Psoas muscle (tissue), 8 donors: Measurements from ENCODE around the gene BAHCC1. TPM values are rescaled to one million over a fixed set of nuclear protein-coding genes. Genes with fewer than 3 reads are reported as not detected.
A peak's percentile ranks its signal among the peaks of the same experiment; 100 is the strongest.

Experiments used
- ATAC-seq, 4 donors: fragments of 200-7000 bp; cut with Tn5 transposase; one replicate each; pipeline ENCODE4 v1.9.1; 2020; ENCODE audit warnings: moderate library complexity in 3 of 4, mild to moderate bottlenecking in 2 of 4
- DNase-seq, 2 donors: peaks; one replicate each; pipeline ENCODE4 v3.0.0-alpha.2; 2020
- H3K27ac ChIP-seq: fragments of 200-600 bp; one replicate; pipeline ENCODE4 v1.8.0; 2022
- H3K27me3 ChIP-seq, 3 donors: fragments of 200-600 bp in 1 of 3; one replicate each; pipeline versions ENCODE4 v1.6.1 to v1.8.0; 2013 to 2022; ENCODE audit warnings: low read length in 2 of 3, mild to moderate bottlenecking in 2 of 3, moderate library complexity in 1 of 3; ENCODE audit not compliant: insufficient read depth in 3 of 3
- H3K36me3 ChIP-seq, 2 donors: fragments of 200-600 bp in 1 of 2; one replicate each; pipeline versions ENCODE4 v1.6.1 to v1.8.0; 2013 to 2022; ENCODE audit warnings: low read depth in 1 of 2, mild to moderate bottlenecking in 1 of 2, moderate library complexity in 1 of 2; ENCODE audit not compliant: insufficient read depth in 1 of 2
- H3K4me1 ChIP-seq: fragments of 200-600 bp; one replicate; pipeline ENCODE4 v1.8.0; 2022
- H3K4me3 ChIP-seq: fragments of 200-600 bp; one replicate; pipeline ENCODE4 v1.8.0; 2022; ENCODE audit warnings: mild to moderate bottlenecking
- H3K9me3 ChIP-seq: fragments of 200-600 bp; one replicate; pipeline ENCODE4 v1.8.0; 2022
- CTCF ChIP-seq: fragments of 200-600 bp; IDR thresholded peaks from one replicate; pipeline ENCODE4 v1.8.0; 2022; ENCODE audit warnings: antibody characterized with exemption
- WGBS, 3 donors: extraction: QIAGEN DNeasy Blood & Tissue Kit; methylation state at CpG; one replicate each; pipeline versions ENCODE4 v1.1.6 to v1.1.7; 2013; 5-methylcytosine and 5-hydroxymethylcytosine counted together
- intact Hi-C, 2 donors: fragments of 100-400 bp; cut with DNase I; formaldehyde crosslinking; loops; one replicate each; pipeline versions ENCODE4 v1.11.0 to v1.14.2; 2022
- polyA plus RNA-seq, 3 donors: library from polyadenylated mRNA; stranded (reverse); fragments of 200-250 nt; gene quantifications; one replicate each; pipeline ENCODE4 v1.2.3, GENCODE V29; 2013
- total RNA-seq, 4 donors: library from RNA; stranded (reverse); fragmentation: NEBNext Ultra II Directional in 2 of 4; extraction: Animal tissue kit (Norgen Biotek cat#: 25700) in 2 of 4; gene quantifications; one replicate each; pipeline versions ENCODE4 v1.2.1 to v1.2.4, GENCODE V29; 2021 to 2023
- donor health status: healthy with polysubstance abuse.
- donor health status: DM: no; HTN: no; CAD: no; lungs with moderate emphysema.
- donor health status: Bipolar disorder and iron deficiency.
- donor health status: healthy.
- donor health status: DM: yes; HTN: yes; CAD: no.
- donor health status: DM: no; HTN: no; CAD: no.
- donor health status: DM: no; HTN: no; CAD: no.
- donor health status: DM: yes; HTN: yes; CAD: no.

The BAHCC1 gene
- total and polyA plus RNA-seq, 7 donors = 2.8 to 10.7 (median 6.6) TPM

GRCh38 chr17:81471818-81472456, 76.7 kb downstream of the BAHCC1 start:
- H3K27ac ChIP-seq = peak overlapping the region; percentile 10
- no peaks in the 10 kb centered on the region for H3K36me3 ChIP-seq
- no peaks in the 10 kb centered on the region for H3K4me1 ChIP-seq
- ATAC-seq = peak; percentile 51 to 85 (median 68)
- intact Hi-C loops = loop anchor here in 1 of 2 donors (5.0 kb wide), 1 partner anchor 40 kb away; no protein-coding TSS in a partner anchor
- no peaks in the 10 kb centered on the region for H3K27me3 ChIP-seq
- H3K4me3 ChIP-seq = peak overlapping the region; percentile 23
- TF ChIP-seq CTCF = no peak
- peak; percentile 60 to 89 for DNase-seq
- WGBS, 3 donors = 74 to 86% (median 83%) methylated on average over 28 of the region's 28 CpGs
- no peaks in the 10 kb centered on the region for H3K9me3 ChIP-seq

GRCh38 chr17:81473019-81473418, 77.8 kb downstream of the BAHCC1 start:
- no peak for ATAC-seq

GRCh38 chr17:81474958-81475357, 79.7 kb downstream of the BAHCC1 start:
- DNase-seq (no peak), ATAC-seq (no peak)
- H3K27ac ChIP-seq = no peak overlapping the region
- no peaks in the 10 kb centered on the region for H3K4me1 ChIP-seq
- TF ChIP-seq CTCF = no peak
- H3K27me3 ChIP-seq = no peaks in the 10 kb centered on the region
- H3K4me3 ChIP-seq = no peak overlapping the region
- intact Hi-C loops = loop anchor here (5.0 kb wide), 2 partner anchors 43 to 53 kb away; no protein-coding TSS in a partner anchor
- no peaks in the 10 kb centered on the region for H3K36me3 ChIP-seq
- WGBS, 3 donors = 75 to 84% (median 83%) methylated on average over 16 of the region's 16 CpGs
- H3K9me3 ChIP-seq = no peaks in the 10 kb centered on the region

More at GRCh38 chr17:81473019-81473418, 77.8 kb downstream of the BAHCC1 start:
- Histone ChIP-seq H3K27ac (no peak overlapping the region), H3K4me1 (no peaks in the 10 kb centered on the region), H3K4me3 (no peak overlapping the region), H3K27me3 (no peaks in the 10 kb centered on the region), H3K9me3 (no peaks in the 10 kb centered on the region), H3K36me3 (no peaks in the 10 kb centered on the region)
- DNase-seq = no peak
- 72 to 82% (median 72%) methylated on average over 8 of the region's 8 CpGs for WGBS, 3 donors
- TF ChIP-seq CTCF = no peak
- intact Hi-C loops = loop anchor here in 1 of 2 donors (5.0 kb wide), 1 partner anchor 41 kb away; no protein-coding TSS in a partner anchor

- H3K9me3 ChIP-seq = no peaks in the 10 kb centered on the region
- H3K4me3 ChIP-seq = no peak overlapping the region
- ATAC-seq (no peak), DNase-seq (no peak)
- no peaks in the 10 kb centered on the region for H3K27me3 ChIP-seq
- H3K27ac ChIP-seq = no peak overlapping the region
- H3K36me3 ChIP-seq = no peaks in the 10 kb centered on the region
- TF ChIP-seq CTCF = no peak
- peaks cover 8% of the 10 kb centered on the region for H3K4me1 ChIP-seq
- WGBS, 3 donors = 90 to 94% (median 93%) methylated on average over 7 of the region's 7 CpGs
- intact Hi-C loops = loop anchor here in 1 of 2 donors (5.0 kb wide), 1 partner anchor 54 kb away; no protein-coding TSS in a partner anchor
These were observed 80.8 kb downstream of the BAHCC1 start for GRCh38 chr17:81476097-81476496.
